Smooth muscle cell (in vitro differentiated cells): Measurements from ENCODE around the gene GUCA1C. TPM values are rescaled to one million over a fixed set of nuclear protein-coding genes. Genes with fewer than 3 reads are reported as not detected.

ENCODE experiments used
- DNase-seq: peaks from one replicate; lab custom pipeline; 2025; ENCODE audit not compliant: unreplicated experiment; lab: John Stamatoyannopoulos, UW
- H2AFZ ChIP-seq: fragments of 200-600 bp; sonication (generic); 2 replicates; pipeline ENCODE4 v1.6.0; 2016; ENCODE audit warnings: antibody characterized with exemption, low read depth, mild to moderate bottlenecking
- H3F3A ChIP-seq: fragments of 200-600 bp; sonication (generic); 2 replicates; pipeline ENCODE4 v1.6.0; 2017; ENCODE audit warnings: antibody characterized with exemption, low read depth
- H3K27ac ChIP-seq: fragments of 200-600 bp; sonication (generic); 2 replicates; pipeline ENCODE4 v1.5.1; 2016; ENCODE audit warnings: low read depth, mild to moderate bottlenecking
- H3K27me3 ChIP-seq: fragments of 200-600 bp; sonication (generic); 2 replicates; pipeline ENCODE4 v1.6.1; 2016; ENCODE audit warnings: low read depth, mild to moderate bottlenecking
- H3K36me3 ChIP-seq: fragments of 200-600 bp; sonication (generic); 2 replicates; pipeline ENCODE4 v1.5.1; 2016; ENCODE audit warnings: low read depth
- H3K4me1 ChIP-seq: fragments of 200-600 bp; sonication (generic); 2 replicates; pipeline ENCODE4 v1.5.1; 2016; ENCODE audit warnings: low read depth
- H3K4me2 ChIP-seq: fragments of 200-600 bp; sonication (generic); 2 replicates; pipeline ENCODE4 v1.6.0; 2016; ENCODE audit warnings: mild to moderate bottlenecking
- H3K4me3 ChIP-seq: fragments of 200-600 bp; sonication (generic); 2 replicates; pipeline ENCODE4 v1.5.1; 2016; ENCODE audit warnings: mild to moderate bottlenecking
- H3K79me2 ChIP-seq: fragments of 200-600 bp; sonication (generic); 2 replicates; pipeline ENCODE4 v1.6.0; 2016; ENCODE audit warnings: low read depth, mild to moderate bottlenecking
- H3K9ac ChIP-seq: fragments of 200-600 bp; sonication (generic); 2 replicates; pipeline ENCODE4 v1.6.0; 2016; ENCODE audit warnings: low read depth
- H3K9me3 ChIP-seq: fragments of 200-600 bp; sonication (generic); replicated peaks from 2 replicates; pipeline ENCODE4 v1.5.1; 2016; ENCODE audit warnings: low read depth
- H4K20me1 ChIP-seq: fragments of 200-600 bp; sonication (generic); 2 replicates; pipeline ENCODE4 v1.6.0; 2016; ENCODE audit warnings: low read depth
- CTCF ChIP-seq: fragments of 200-600 bp; sonication (generic); IDR thresholded peaks from 2 replicates; pipeline ENCODE4 v1.5.1; 2017; ENCODE audit warnings: borderline replicate concordance, mild to moderate bottlenecking, antibody characterized with exemption; ENCODE audit not compliant: insufficient read depth, poor library complexity, severe bottlenecking
- WGBS: methylation state at CpG from one replicate; pipeline ENCODE4 v1.1.7; 2016; ENCODE audit warnings: low lambda C conversion rate; 5-methylcytosine and 5-hydroxymethylcytosine counted together
- polyA plus RNA-seq: library from polyadenylated mRNA; unstranded; fragments of >200 nt; fragmentation: Nextera tagmentation; extraction: Ambion mirVana; gene quantifications from 2 replicates; pipeline ENCODE4 v1.2.1, GENCODE V29; 2016
- total RNA-seq: library from RNA; depleted of rRNA; stranded (reverse); fragments of >200 nt; gene quantifications from 2 replicates; pipeline ENCODE4 v1.2.3, GENCODE V29; 2014

Gene GUCA1C, protein sequence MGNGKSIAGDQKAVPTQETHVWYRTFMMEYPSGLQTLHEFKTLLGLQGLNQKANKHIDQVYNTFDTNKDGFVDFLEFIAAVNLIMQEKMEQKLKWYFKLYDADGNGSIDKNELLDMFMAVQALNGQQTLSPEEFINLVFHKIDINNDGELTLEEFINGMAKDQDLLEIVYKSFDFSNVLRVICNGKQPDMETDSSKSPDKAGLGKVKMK
- total RNA-seq (not detected in 2 replicates), polyA plus RNA-seq (not detected in 2 replicates)

DNA sequence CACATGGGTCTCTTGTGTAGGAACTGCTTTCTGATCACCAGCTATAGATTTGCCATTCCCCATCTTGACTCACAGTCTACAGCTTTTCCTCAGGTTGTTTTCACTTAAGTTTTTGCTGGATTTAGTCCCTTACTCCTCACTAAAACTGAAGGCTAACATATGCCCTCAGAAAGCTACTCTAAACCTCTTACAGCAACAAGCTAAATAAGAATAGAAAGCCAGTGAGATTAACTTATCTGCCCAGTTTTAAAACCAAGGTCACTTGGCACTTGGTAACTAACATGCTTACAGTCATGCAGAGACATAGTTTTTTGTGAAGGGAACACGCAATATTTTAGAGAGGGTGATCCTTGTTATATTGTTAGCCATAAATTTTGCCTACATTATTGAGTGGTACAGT lies at the start of gene GUCA1C:
Gene GUCA1C (minus strand): TSS at position 180 of the 400 bp plus-strand sequence. CDS start 117 bp downstream, at position 63.
- H3K9ac ChIP-seq = no peak within 1 kb of the TSS
- H3K4me3 ChIP-seq = no peak within 1 kb of the TSS
- DNase-seq = no peak
- H3K4me1 ChIP-seq = no peaks in the 10 kb centered on the region
- H3K27ac ChIP-seq = no peak within 1 kb of the TSS
- H3K79me2 ChIP-seq = no peaks in the 10 kb centered on the region
- no peaks in the 10 kb centered on the region for H3K36me3 ChIP-seq
- no peaks in the 10 kb centered on the region for H3K9me3 ChIP-seq
- no peak within 1 kb of the TSS for H3K4me2 ChIP-seq
- H3F3A ChIP-seq = no peaks in the 10 kb centered on the region
- no peaks in the 10 kb centered on the region for H4K20me1 ChIP-seq
- no peak within 1 kb of the TSS for H2AFZ ChIP-seq
- 94% methylated on average over 1 of the region's 1 CpG for WGBS
- no peak for TF ChIP-seq CTCF
- no peaks in the 10 kb centered on the region for H3K27me3 ChIP-seq

GRCh38 chr3:108998436-108998835 lies 44.8 kb upstream of the GUCA1C start:
- H3K36me3 ChIP-seq = no peaks in the 10 kb centered on the region
- no peak for DNase-seq
- peaks cover 13% of the 10 kb centered on the region for H3K27me3 ChIP-seq
- no peaks in the 10 kb centered on the region for H3K4me1 ChIP-seq
- no peak for TF ChIP-seq CTCF
- H3K79me2 ChIP-seq = no peaks in the 10 kb centered on the region
- H3K4me2 ChIP-seq = no peak overlapping the region
- H3K4me3 ChIP-seq = no peak overlapping the region
- no peak overlapping the region for H3K27ac ChIP-seq
- no peak overlapping the region for H3K9ac ChIP-seq
- H3K9me3 ChIP-seq = no peaks in the 10 kb centered on the region
- no peaks in the 10 kb centered on the region for H4K20me1 ChIP-seq
- no peak overlapping the region for H2AFZ ChIP-seq
- no peaks in the 10 kb centered on the region for H3F3A ChIP-seq
- whole genome bisulfite sequencing = 78% methylated on average over 3 of the region's 3 CpGs

GRCh38 chr3:108985844-108986243 lies 32.2 kb upstream of the GUCA1C start:
- H3K9ac ChIP-seq = no peak overlapping the region
- H3K36me3 ChIP-seq = no peaks in the 10 kb centered on the region
- no peaks in the 10 kb centered on the region for H3K27me3 ChIP-seq
- H3K4me2 ChIP-seq = no peak overlapping the region
- TF ChIP-seq CTCF = no peak
- no peak overlapping the region for H3K4me3 ChIP-seq
- DNase-seq = no peak
- H4K20me1 ChIP-seq = no peaks in the 10 kb centered on the region
- H3K79me2 ChIP-seq = no peaks in the 10 kb centered on the region
- H3K4me1 ChIP-seq = no peaks in the 10 kb centered on the region
- H3K27ac ChIP-seq = no peak overlapping the region
- no peaks in the 10 kb centered on the region for H3F3A ChIP-seq
- WGBS = 3% methylated on average over 1 of the region's 1 CpG
- H3K9me3 ChIP-seq = no peaks in the 10 kb centered on the region
- no peak overlapping the region for H2AFZ ChIP-seq

- Histone ChIP-seq H3K27ac (no peak overlapping the region), H3F3A (no peaks in the 10 kb centered on the region), H3K9me3 (no peaks in the 10 kb centered on the region), H3K4me2 (no peak overlapping the region), H2AFZ (no peak overlapping the region), H3K79me2 (no peaks in the 10 kb centered on the region), H3K9ac (no peak overlapping the region), H3K4me1 (no peaks in the 10 kb centered on the region), H4K20me1 (no peaks in the 10 kb centered on the region), H3K4me3 (no peak overlapping the region), H3K27me3 (no peaks in the 10 kb centered on the region), H3K36me3 (no peaks in the 10 kb centered on the region)
- TF ChIP-seq CTCF = no peak
- 96% methylated on average over 1 of the region's 1 CpG for WGBS
- DNase-seq = no peak
These were observed 29.4 kb upstream of the GUCA1C start for GRCh38 chr3:108983051-108983450.
